HEK293 (cell line): Measurements from ENCODE around the gene TNS1.

Experiments used
- CTCF ChIA-PET: fragments of 350-600 bp; formaldehyde crosslinking; extraction: SDS; loops from one replicate; lab custom pipeline; 2021; ENCODE audit warnings: antibody characterized with exemption; lab: Yijun Ruan, JAX
- POLR2A ChIA-PET: fragments of 300-600 bp; formaldehyde crosslinking; extraction: SDS; loops from one replicate; lab custom pipeline; 2020; ENCODE audit warnings: antibody characterized with exemption, inconsistent platforms; lab: Yijun Ruan, JAX
- H3K27ac ChIP-seq: fragments of 200-500 bp; sonication (Bioruptor generic); 2 replicates; pipeline ENCODE4 v1.5.1; 2014; ENCODE audit warnings: low read depth, low read length, control low read depth, inconsistent platforms; ENCODE audit errors: extremely low read depth
- H3K36me3 ChIP-seq, 2 experiments: fragments of 200-500 bp in 1 of 2; sonication (Bioruptor generic) in 1 of 2; 1 replicate in 1 of 2; 2 replicates in 1 of 2; pipeline ENCODE4 v1.5.1; 2014 to 2017; ENCODE audit warnings: inconsistent platforms in 2 of 2, low read length in 2 of 2; ENCODE audit not compliant: control insufficient read depth in 2 of 2, insufficient read depth in 1 of 2
- H3K4me1 ChIP-seq: fragments of 200-500 bp; sonication (Bioruptor generic); 2 replicates; pipeline ENCODE4 v1.5.1; 2014; ENCODE audit warnings: mild to moderate bottlenecking, low read length, inconsistent platforms; ENCODE audit not compliant: control insufficient read depth, insufficient read depth
- H3K4me3 ChIP-seq: 2 replicates; pipeline ENCODE4 v1.5.1; 2011; ENCODE audit warnings: low read depth, mild to moderate bottlenecking, control low read depth, low read length, moderate library complexity
- H3K9me3 ChIP-seq: fragments of 200-500 bp; sonication (Bioruptor generic); 2 replicates; pipeline ENCODE4 v1.5.1; 2014; ENCODE audit warnings: low read depth, low read length, inconsistent platforms; ENCODE audit not compliant: control insufficient read depth, insufficient read depth
- GLI2 ChIP-seq: fragments of 450-650 bp; formaldehyde crosslinking; IDR thresholded peaks from 2 replicates; pipeline ENCODE4; 2017; ENCODE audit warnings: missing biosample characterization, missing genetic modification characterization, low read depth, borderline replicate concordance
- GLIS2 ChIP-seq: fragments of 450-650 bp; formaldehyde crosslinking; IDR thresholded peaks from 2 replicates; pipeline ENCODE4 v1.5.1; 2016; ENCODE audit warnings: missing biosample characterization, missing genetic modification characterization
- HOXD13 ChIP-seq: sonication (generic); formaldehyde crosslinking; IDR thresholded peaks from 2 replicates; pipeline ENCODE4 v1.8.0; 2022; ENCODE audit warnings: missing genetic modification reagents, borderline replicate concordance
- KLF16 ChIP-seq: fragments of 450-650 bp; formaldehyde crosslinking; IDR thresholded peaks from 2 replicates; pipeline ENCODE4 v1.5.1; 2017; ENCODE audit warnings: missing biosample characterization, missing genetic modification characterization
- MEIS1 ChIP-seq: sonication (generic); formaldehyde crosslinking; IDR thresholded peaks from 2 replicates; pipeline ENCODE4 v1.8.1; 2022; ENCODE audit warnings: missing genetic modification reagents, mild to moderate bottlenecking, borderline replicate concordance
- RBAK ChIP-seq: fragments of 450-650 bp; formaldehyde crosslinking; IDR thresholded peaks from 2 replicates; pipeline ENCODE4 v1.5.1; 2016; ENCODE audit warnings: missing biosample characterization, missing genetic modification characterization
- YY2 ChIP-seq: fragments of 450-650 bp; formaldehyde crosslinking; IDR thresholded peaks from 2 replicates; pipeline ENCODE4 v1.5.1; 2016; ENCODE audit warnings: missing biosample characterization, missing genetic modification characterization
- ZBTB26 ChIP-seq: fragments of 450-650 bp; formaldehyde crosslinking; optimal IDR thresholded peaks from 2 replicates; pipeline ENCODE3; 2016; ENCODE audit warnings: missing biosample characterization, mild to moderate bottlenecking, missing genetic modification characterization
- ZBTB48 ChIP-seq: fragments of 450-650 bp; formaldehyde crosslinking; IDR thresholded peaks from 2 replicates; pipeline ENCODE4 v1.5.1; 2016; ENCODE audit warnings: missing biosample characterization, missing genetic modification characterization
- ZNF175 ChIP-seq: fragments of 450-650 bp; formaldehyde crosslinking; IDR thresholded peaks from 2 replicates; pipeline ENCODE4 v1.5.1; 2016; ENCODE audit warnings: missing biosample characterization, missing genetic modification characterization
- ZNF202 ChIP-seq: fragments of 450-650 bp; formaldehyde crosslinking; IDR thresholded peaks from 2 replicates; pipeline ENCODE4 v1.5.1; 2016; ENCODE audit warnings: missing biosample characterization, missing genetic modification characterization, borderline replicate concordance
- ZNF26 ChIP-seq: fragments of 450-650 bp; formaldehyde crosslinking; IDR thresholded peaks from 2 replicates; pipeline ENCODE4 v1.5.1; 2016; ENCODE audit warnings: missing biosample characterization, missing genetic modification characterization
- ZNF292 ChIP-seq: fragments of 450-650 bp; formaldehyde crosslinking; IDR thresholded peaks from 2 replicates; pipeline ENCODE4 v1.5.1; 2016; ENCODE audit warnings: low read depth, missing biosample characterization, missing genetic modification characterization, borderline replicate concordance
- ZNF335 ChIP-seq: fragments of 450-650 bp; formaldehyde crosslinking; conservative IDR thresholded peaks from 2 replicates; pipeline ENCODE4 v1.5.1; 2016; ENCODE audit warnings: missing biosample characterization, missing genetic modification characterization
- ZNF350 ChIP-seq: fragments of 450-650 bp; formaldehyde crosslinking; IDR thresholded peaks from 2 replicates; pipeline ENCODE4 v1.5.0; 2017; ENCODE audit warnings: missing biosample characterization, mild to moderate bottlenecking, missing genetic modification characterization
- ZNF391 ChIP-seq: fragments of 450-650 bp; formaldehyde crosslinking; IDR thresholded peaks from 2 replicates; pipeline ENCODE4 v1.5.1; 2016; ENCODE audit warnings: low read depth, missing biosample characterization, missing genetic modification characterization, borderline replicate concordance
- ZNF398 ChIP-seq: fragments of 450-650 bp; formaldehyde crosslinking; IDR thresholded peaks from 2 replicates; pipeline ENCODE4 v1.5.1; 2017; ENCODE audit warnings: missing biosample characterization, missing genetic modification characterization
- ZNF426 ChIP-seq: fragments of 450-650 bp; formaldehyde crosslinking; IDR thresholded peaks from 2 replicates; pipeline ENCODE4 v1.5.1; 2017; ENCODE audit warnings: missing biosample characterization, missing genetic modification characterization, mild to moderate bottlenecking, inconsistent platforms, moderate library complexity
- ZNF473 ChIP-seq: fragments of 450-650 bp; formaldehyde crosslinking; IDR thresholded peaks from 2 replicates; pipeline ENCODE4 v1.5.1; 2017; ENCODE audit warnings: missing biosample characterization, missing genetic modification characterization
- ZNF529 ChIP-seq: fragments of 450-650 bp; formaldehyde crosslinking; IDR thresholded peaks from 2 replicates; pipeline ENCODE4 v1.5.1; 2017; ENCODE audit warnings: missing genetic modification characterization, missing biosample characterization; ENCODE audit not compliant: insufficient replicate concordance
- ZNF548 ChIP-seq: fragments of 450-650 bp; formaldehyde crosslinking; IDR thresholded peaks from 2 replicates; pipeline ENCODE4 v1.5.1; 2016; ENCODE audit warnings: missing biosample characterization, missing genetic modification characterization
- ZNF596 ChIP-seq: fragments of 450-650 bp; IDR thresholded peaks from 2 replicates; pipeline ENCODE4 v1.5.0; 2018; ENCODE audit warnings: missing biosample characterization, mild to moderate bottlenecking, missing genetic modification characterization, moderate library complexity
- ZNF707 ChIP-seq: fragments of 450-650 bp; formaldehyde crosslinking; IDR thresholded peaks from 2 replicates; pipeline ENCODE4 v1.5.1; 2016; ENCODE audit warnings: missing biosample characterization, missing genetic modification characterization
- ZSCAN4 ChIP-seq: fragments of 450-650 bp; formaldehyde crosslinking; IDR thresholded peaks from 2 replicates; pipeline ENCODE4 v1.5.1; 2017; ENCODE audit warnings: missing biosample characterization, missing genetic modification characterization

The TNS1 gene

GRCh38 chr2:217951521-217952247 is 51.1 kb downstream of the TNS1 start:
- no peaks in the 10 kb centered on the region for H3K36me3 ChIP-seq
- no peak overlapping the region for H3K27ac ChIP-seq
- no peaks in the 10 kb centered on the region for H3K9me3 ChIP-seq
- no peaks in the 10 kb centered on the region for H3K4me1 ChIP-seq
- CTCF ChIA-PET, result interaction anchor here (0.6 to 3.0 kb wide), 5 partner anchors 36 to 1275 kb away, joined by 3 to 7 read pairs (median 4); no protein-coding TSS in a partner anchor
- TF ChIP-seq GLI2 (tag by site-specific recombination) (no peak), ZNF335 (tag by site-specific recombination) (no peak), ZNF707 (tag by site-specific recombination) (no peak), ZBTB26 (tag by site-specific recombination) (no peak), ZNF426 (tag by site-specific recombination) (no peak), HOXD13 (no peak), ZNF175 (tag by site-specific recombination) (no peak), MEIS1 (CRISPR knock-in tag) (no peak), ZNF529 (tag by site-specific recombination) (no peak), ZNF350 (tag by site-specific recombination) (no peak), ZNF391 (tag by site-specific recombination) (no peak), ZNF292 (tag by site-specific recombination) (no peak), ZNF548 (tag by site-specific recombination) (no peak), ZBTB48 (tag by site-specific recombination) (no peak), ZNF596 (tag by site-specific recombination) (no peak)
- no peak overlapping the region for H3K4me3 ChIP-seq
- POLR2A ChIA-PET, result no interaction called here

GRCh38 chr2:217951091-217951490 is 51.7 kb downstream of the TNS1 start:
- POLR2A ChIA-PET, result no interaction called here
- no peaks in the 10 kb centered on the region for H3K4me1 ChIP-seq
- CTCF ChIA-PET, result interaction anchor here (0.6 to 3.0 kb wide), 5 partner anchors 11 to 1276 kb away, joined by 3 to 7 read pairs (median 3); no protein-coding TSS in a partner anchor
- TF ChIP-seq ZNF202 (tag by site-specific recombination) (no peak), ZNF548 (tag by site-specific recombination) (no peak), ZNF707 (tag by site-specific recombination) (no peak), ZSCAN4 (tag by site-specific recombination) (no peak), GLIS2 (tag by site-specific recombination) (no peak), RBAK (tag by site-specific recombination) (no peak), YY2 (tag by site-specific recombination) (no peak), ZNF473 (tag by site-specific recombination) (no peak), ZNF26 (no peak), ZNF398 (tag by site-specific recombination) (no peak), KLF16 (tag by site-specific recombination) (no peak)
- H3K4me3 ChIP-seq, result no peak overlapping the region
- no peaks in the 10 kb centered on the region for H3K36me3 ChIP-seq
- H3K27ac ChIP-seq, result no peak overlapping the region
- H3K9me3 ChIP-seq, result no peaks in the 10 kb centered on the region
